SK-N-SH treated with all-trans-retinoic acid at 6 μM for 48 hours (cell line): ENCODE data around the gene METTL2A.
"Not testable (repeated sequence)": the region's sequence is repeated elsewhere in the genome, so short reads cannot be mapped to it uniquely, and the experiment has no call there.

Experiments
- ATAC-seq: fragments of 200-7000 bp; cut with Tn5 transposase; 3 replicates; pipeline ENCODE4 v1.9.1; 2020; ENCODE audit warnings: mild to moderate bottlenecking, moderate library complexity
- ARNTL ChIP-seq: fragments of 450-650 bp; formaldehyde crosslinking; IDR thresholded peaks from 2 replicates; pipeline ENCODE4 v1.5.0; 2020; ENCODE audit warnings: low read depth, mild to moderate bottlenecking, moderate library complexity, borderline replicate concordance
- BACH2 ChIP-seq: fragments of 250-450 bp; sonication (Bioruptor Pico); IDR thresholded peaks from 2 replicates; pipeline ENCODE4 v1.9.0; 2021; ENCODE audit warnings: mild to moderate bottlenecking, borderline replicate concordance
- CREB5 ChIP-seq: fragments of 250-450 bp; sonication (Bioruptor Pico); IDR thresholded peaks from 2 replicates; pipeline ENCODE4 v1.5.1; 2020; ENCODE audit warnings: low read depth, mild to moderate bottlenecking, moderate library complexity
- CSDC2 ChIP-seq: fragments of 250-450 bp; sonication (Bioruptor Pico); IDR thresholded peaks from 2 replicates; pipeline ENCODE4 v1.5.0; 2020; ENCODE audit warnings: mild to moderate bottlenecking, moderate library complexity
- CSRNP3 ChIP-seq: fragments of 250-450 bp; sonication (Bioruptor Pico); IDR thresholded peaks from 2 replicates; pipeline ENCODE4 v1.5.1; 2021; ENCODE audit warnings: mild to moderate bottlenecking, moderate library complexity
- ESRRG ChIP-seq: fragments of 250-450 bp; sonication (Bioruptor Pico); IDR thresholded peaks from 2 replicates; pipeline ENCODE4 v1.6.1; 2021; ENCODE audit warnings: mild to moderate bottlenecking
- GLIS3 ChIP-seq: fragments of 250-450 bp; sonication (Bioruptor Pico); IDR thresholded peaks from 2 replicates; pipeline ENCODE4 v1.5.0; 2020; ENCODE audit warnings: mild to moderate bottlenecking, moderate library complexity
- ISL1 ChIP-seq: fragments of 250-450 bp; sonication (Bioruptor Pico); IDR thresholded peaks from 2 replicates; pipeline ENCODE4 v2.1.2; 2022; ENCODE audit warnings: mild to moderate bottlenecking, moderate library complexity
- OSR1 ChIP-seq: fragments of 250-450 bp; sonication (Bioruptor Pico); IDR thresholded peaks from 2 replicates; pipeline ENCODE4 v1.8.0; 2022; ENCODE audit warnings: moderate library complexity, mild to moderate bottlenecking, inconsistent platforms
- PATZ1 ChIP-seq: fragments of 250-450 bp; sonication (Bioruptor Pico); IDR thresholded peaks from 2 replicates; pipeline ENCODE4 v1.8.0; 2020; ENCODE audit warnings: mild to moderate bottlenecking, moderate library complexity, borderline replicate concordance
- POU6F1 ChIP-seq: fragments of 250-450 bp; sonication (Bioruptor Pico); IDR thresholded peaks from 2 replicates; pipeline ENCODE4 v1.8.0; 2021; ENCODE audit warnings: low read depth, mild to moderate bottlenecking, moderate library complexity, borderline replicate concordance
- PPARA ChIP-seq: fragments of 250-450 bp; sonication (Bioruptor Pico); IDR thresholded peaks from 2 replicates; pipeline ENCODE4 v1.5.0; 2020; ENCODE audit warnings: mild to moderate bottlenecking, borderline replicate concordance
- SNAI2 ChIP-seq: fragments of 250-450 bp; sonication (Bioruptor Pico); IDR thresholded peaks from 2 replicates; pipeline ENCODE4 v1.5.0; 2020; ENCODE audit warnings: mild to moderate bottlenecking, moderate library complexity
- TCF4 ChIP-seq: fragments of 250-450 bp; sonication (Bioruptor Pico); IDR thresholded peaks from 2 replicates; pipeline ENCODE4 v1.8.0; 2021; ENCODE audit warnings: mild to moderate bottlenecking, moderate library complexity, borderline replicate concordance
- TOX ChIP-seq: fragments of 250-450 bp; sonication (Bioruptor Pico); IDR thresholded peaks from 2 replicates; pipeline ENCODE4 v1.8.0; 2021; ENCODE audit warnings: mild to moderate bottlenecking, moderate library complexity, borderline replicate concordance
- ZC3H10 ChIP-seq: fragments of 250-450 bp; sonication (Bioruptor Pico); IDR thresholded peaks from 2 replicates; pipeline ENCODE4 v1.5.1; 2021; ENCODE audit warnings: mild to moderate bottlenecking, moderate library complexity
- ZFP3 ChIP-seq: fragments of 250-450 bp; sonication (Bioruptor Pico); IDR thresholded peaks from 2 replicates; pipeline ENCODE4 v1.5.0; 2020; ENCODE audit warnings: mild to moderate bottlenecking, moderate library complexity
- ZFP30 ChIP-seq: fragments of 450-650 bp; formaldehyde crosslinking; IDR thresholded peaks from 2 replicates; pipeline ENCODE4 v1.5.0; 2022; ENCODE audit warnings: mild to moderate bottlenecking, moderate library complexity
- ZNF565 ChIP-seq: fragments of 450-650 bp; formaldehyde crosslinking; conservative IDR thresholded peaks from 2 replicates; pipeline ENCODE4 v1.5.0; 2020; ENCODE audit warnings: low read depth, mild to moderate bottlenecking, moderate library complexity
- ZNF70 ChIP-seq: fragments of 450-650 bp; formaldehyde crosslinking; IDR thresholded peaks from 2 replicates; pipeline ENCODE4 v1.5.0; 2020; ENCODE audit warnings: mild to moderate bottlenecking, moderate library complexity
- ZNF8 ChIP-seq: fragments of 450-650 bp; formaldehyde crosslinking; IDR thresholded peaks from 2 replicates; pipeline ENCODE4 v1.5.0; 2020; ENCODE audit warnings: mild to moderate bottlenecking, moderate library complexity

METTL2A gene

GRCh38 chr17:62405451-62405850 is 18.2 kb upstream of the METTL2A start:
- TF ChIP-seq SNAI2 (CRISPR knock-in tag) (no peak), ARNTL (CRISPR knock-in tag) (no peak), ZC3H10 (CRISPR knock-in tag) (no peak), PATZ1 (no peak), GLIS3 (CRISPR knock-in tag) (no peak), POU6F1 (CRISPR knock-in tag) (no peak), BACH2 (CRISPR knock-in tag) (no peak), ZNF8 (CRISPR knock-in tag) (no peak), TOX (CRISPR knock-in tag) (no peak), ESRRG (CRISPR knock-in tag) (no peak), TCF4 (CRISPR knock-in tag) (no peak), ZFP3 (CRISPR knock-in tag) (no peak), CSDC2 (CRISPR knock-in tag) (no peak), CSRNP3 (no peak), CREB5 (CRISPR knock-in tag) (no peak), ZNF565 (CRISPR knock-in tag) (no peak), ZFP30 (CRISPR knock-in tag) (no peak), OSR1 (CRISPR knock-in tag) (no peak)
- no peak for ATAC-seq

GRCh38 chr17:62413090-62413489 is 10.6 kb upstream of the METTL2A start:
- ATAC-seq = not testable (repeated sequence)

- ATAC-seq = not testable (repeated sequence)
Measured at GRCh38 chr17:62426214-62426613, 2.5 kb downstream of the METTL2A start.

- not testable (repeated sequence) for ATAC-seq
Measured at GRCh38 chr17:62435251-62435650, 11.6 kb downstream of the METTL2A start.

- not testable (repeated sequence) for ATAC-seq
Measured at GRCh38 chr17:62441181-62441580, 17.5 kb downstream of the METTL2A start.

GRCh38 chr17:62444063-62444462 is 20.4 kb downstream of the METTL2A start:
- ATAC-seq = no peak
- TF ChIP-seq ISL1 (CRISPR knock-in tag) (no peak), PPARA (CRISPR knock-in tag) (no peak), CREB5 (CRISPR knock-in tag) (no peak), ARNTL (CRISPR knock-in tag) (no peak), ZNF70 (CRISPR knock-in tag) (no peak), POU6F1 (CRISPR knock-in tag) (no peak), PATZ1 (no peak), CSRNP3 (no peak), ESRRG (CRISPR knock-in tag) (no peak), GLIS3 (CRISPR knock-in tag) (no peak), ZNF8 (CRISPR knock-in tag) (no peak), ZC3H10 (CRISPR knock-in tag) (no peak)
